ENCODE measurements around the gene GGPS1. TPM values are rescaled to one million over a fixed set of nuclear protein-coding genes. Genes with fewer than 3 reads are reported as not detected.

GGPS1 gene
- total RNA-seq, 2 experiments from 2014 or later, result 21.9 to 30.8 TPM

DNA sequence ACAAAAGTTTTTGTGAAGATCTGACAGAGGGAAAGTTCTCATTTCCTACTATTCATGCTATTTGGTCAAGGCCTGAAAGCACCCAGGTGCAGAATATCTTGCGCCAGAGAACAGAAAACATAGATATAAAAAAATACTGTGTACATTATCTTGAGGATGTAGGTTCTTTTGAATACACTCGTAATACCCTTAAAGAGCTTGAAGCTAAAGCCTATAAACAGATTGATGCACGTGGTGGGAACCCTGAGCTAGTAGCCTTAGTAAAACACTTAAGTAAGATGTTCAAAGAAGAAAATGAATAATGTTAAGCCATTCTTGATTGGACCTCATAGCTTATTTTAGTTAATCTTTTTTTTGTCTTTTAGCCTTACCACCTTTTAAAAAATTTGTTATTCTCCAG lies 14.1 kb downstream of the GGPS1 start:
- Histone ChIP-seq H4K20me1 (ENCODE audit: insufficient read depth, low read length) (no peaks in the 10 kb centered on the region), H3K9me2 (ENCODE audit: insufficient read depth, low read length) (no peaks in the 10 kb centered on the region), H3K4me3 (ENCODE audit: low read depth, low read length, poor library complexity, severe bottlenecking) (no peak overlapping the region), H3K27ac (ENCODE audit: low read depth, low read length, poor library complexity, severe bottlenecking) (no peak overlapping the region), H3K4me1 (ENCODE audit: insufficient read depth, low read length, poor library complexity, severe bottlenecking) (no peaks in the 10 kb centered on the region), H3K9me3 (ENCODE audit: low read length) (no peaks in the 10 kb centered on the region), H2AFZ (ENCODE audit: low read length) (no peak overlapping the region), H3K36me3 (ENCODE audit: insufficient read depth, low read length) (peaks cover 19% of the 10 kb centered on the region), H3K4me2 (ENCODE audit: low read length) (no peak overlapping the region), H3K79me2 (ENCODE audit: insufficient read depth, low read depth, low read length) (no peaks in the 10 kb centered on the region)
- ChIA-PET POLR2A (interaction anchor here (1.4 kb wide), 1 partner anchor 8 kb away, joined by 5 read pairs; no protein-coding TSS in a partner anchor), CTCF (ENCODE audit: unreplicated experiment) (no interaction called here)
- DNase-seq (ENCODE audit: low spot score), result no peak
- TSS peak; percentile 73 for BruUV-seq (replicated peaks)
- intact Hi-C loops (cut with micrococcal nuclease; ENCODE audit: unreplicated experiment), result no loop called here
- TF ChIP-seq, protein P1, sequence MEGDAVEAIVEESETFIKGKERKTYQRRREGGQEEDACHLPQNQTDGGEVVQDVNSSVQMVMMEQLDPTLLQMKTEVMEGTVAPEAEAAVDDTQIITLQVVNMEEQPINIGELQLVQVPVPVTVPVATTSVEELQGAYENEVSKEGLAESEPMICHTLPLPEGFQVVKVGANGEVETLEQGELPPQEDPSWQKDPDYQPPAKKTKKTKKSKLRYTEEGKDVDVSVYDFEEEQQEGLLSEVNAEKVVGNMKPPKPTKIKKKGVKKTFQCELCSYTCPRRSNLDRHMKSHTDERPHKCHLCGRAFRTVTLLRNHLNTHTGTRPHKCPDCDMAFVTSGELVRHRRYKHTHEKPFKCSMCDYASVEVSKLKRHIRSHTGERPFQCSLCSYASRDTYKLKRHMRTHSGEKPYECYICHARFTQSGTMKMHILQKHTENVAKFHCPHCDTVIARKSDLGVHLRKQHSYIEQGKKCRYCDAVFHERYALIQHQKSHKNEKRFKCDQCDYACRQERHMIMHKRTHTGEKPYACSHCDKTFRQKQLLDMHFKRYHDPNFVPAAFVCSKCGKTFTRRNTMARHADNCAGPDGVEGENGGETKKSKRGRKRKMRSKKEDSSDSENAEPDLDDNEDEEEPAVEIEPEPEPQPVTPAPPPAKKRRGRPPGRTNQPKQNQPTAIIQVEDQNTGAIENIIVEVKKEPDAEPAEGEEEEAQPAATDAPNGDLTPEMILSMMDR (conservative IDR thresholded peaks at IDR 0.05; ENCODE audit: low read length), result no peak
- TF ChIP-seq EZH2phosphoT487 (IDR thresholded peaks at IDR 0.05; ENCODE audit: borderline replicate concordance, low read depth, low read length), result no peak

- TF ChIP-seq, protein P1 (conservative IDR thresholded peaks at IDR 0.05; ENCODE audit: low read length), result no peak
- no peak for TF ChIP-seq EZH2phosphoT487 (IDR thresholded peaks at IDR 0.05; ENCODE audit: borderline replicate concordance, low read depth, low read length)
- no peak overlapping the region for H3K4me2 ChIP-seq (ENCODE audit: low read length)
- H3K4me1 ChIP-seq (ENCODE audit: insufficient read depth, low read length, poor library complexity, severe bottlenecking), result no peaks in the 10 kb centered on the region
- H3K79me2 ChIP-seq (ENCODE audit: insufficient read depth, low read depth, low read length), result no peaks in the 10 kb centered on the region
- no TSS peak for BruUV-seq (replicated peaks)
- ChIA-PET CTCF (ENCODE audit: unreplicated experiment) (no interaction called here), POLR2A (interaction anchor here (0.6 to 0.7 kb wide), 4 partner anchors 20 to 840 kb away, joined by 3 to 5 read pairs (median 4); no protein-coding TSS in a partner anchor)
- H3K27ac ChIP-seq (ENCODE audit: low read depth, low read length, poor library complexity, severe bottlenecking), result no peak overlapping the region
- no peak for DNase-seq (ENCODE audit: low spot score)
- H4K20me1 ChIP-seq (ENCODE audit: insufficient read depth, low read length), result no peaks in the 10 kb centered on the region
- intact Hi-C loops (cut with micrococcal nuclease; ENCODE audit: unreplicated experiment), result no loop called here
- no peak overlapping the region for H2AFZ ChIP-seq (ENCODE audit: low read length)
- H3K36me3 ChIP-seq (ENCODE audit: insufficient read depth, low read length), result peaks cover 18% of the 10 kb centered on the region
- no peaks in the 10 kb centered on the region for H3K9me2 ChIP-seq (ENCODE audit: insufficient read depth, low read length)
- H3K4me3 ChIP-seq (ENCODE audit: low read depth, low read length, poor library complexity, severe bottlenecking), result no peak overlapping the region
- no peaks in the 10 kb centered on the region for H3K9me3 ChIP-seq (ENCODE audit: low read length)
Observed at GRCh38 chr1:235343726-235344125, 15.4 kb downstream of the GGPS1 start.

- Histone ChIP-seq H3K27ac (ENCODE audit: low read depth, low read length, poor library complexity, severe bottlenecking) (no peak overlapping the region), H4K20me1 (ENCODE audit: insufficient read depth, low read length) (no peaks in the 10 kb centered on the region), H3K4me2 (ENCODE audit: low read length) (no peak overlapping the region), H3K79me2 (ENCODE audit: insufficient read depth, low read depth, low read length) (no peaks in the 10 kb centered on the region), H3K4me3 (ENCODE audit: low read depth, low read length, poor library complexity, severe bottlenecking) (no peak overlapping the region), H2AFZ (ENCODE audit: low read length) (no peak overlapping the region), H3K4me1 (ENCODE audit: insufficient read depth, low read length, poor library complexity, severe bottlenecking) (no peaks in the 10 kb centered on the region), H3K36me3 (ENCODE audit: insufficient read depth, low read length) (no peaks in the 10 kb centered on the region), H3K9me2 (ENCODE audit: insufficient read depth, low read length) (no peaks in the 10 kb centered on the region), H3K9me3 (ENCODE audit: low read length) (no peaks in the 10 kb centered on the region)
- no peak for DNase-seq (ENCODE audit: low spot score)
- ChIA-PET CTCF (ENCODE audit: unreplicated experiment) (no interaction called here), POLR2A (no interaction called here)
- TF ChIP-seq, protein P1 (conservative IDR thresholded peaks at IDR 0.05; ENCODE audit: low read length), result no peak
- no peak for TF ChIP-seq EZH2phosphoT487 (IDR thresholded peaks at IDR 0.05; ENCODE audit: borderline replicate concordance, low read depth, low read length)
- intact Hi-C loops (cut with micrococcal nuclease; ENCODE audit: unreplicated experiment), result no loop called here
- no TSS peak for BruUV-seq (replicated peaks)
Observed at GRCh38 chr1:235351441-235351840, 23.1 kb downstream of the GGPS1 start.
